EH (cell line): ENCODE data around the gene HBE1.
"Not testable (repeated sequence)": the region's sequence is repeated elsewhere in the genome, so short reads cannot be mapped to it uniquely, and the experiment has no call there.

Experiments used
- DNase-seq: peaks from one replicate; pipeline ENCODE4 v3.0.0-alpha.2; 2015; ENCODE audit warnings: low read depth

The HBE1 gene

GRCh38 chr11:5252919-5253265, 16.9 kb downstream of the HBE1 start:
- DNase-seq, result no peak

GRCh38 chr11:5252192-5252918, 17.4 kb downstream of the HBE1 start:
- DNase-seq, result no peak

- no peak for DNase-seq
Observed at GRCh38 chr11:5251746-5252145, 18.0 kb downstream of the HBE1 start.

- DNase-seq, result no peak
Observed at GRCh38 chr11:5250543-5251204, 19.1 kb downstream of the HBE1 start.

GRCh38 chr11:5249807-5250396, 19.8 kb downstream of the HBE1 start, which contains the start of gene HBG1:
TSS of gene HBG1 (minus strand) at chr11:5249857. CDS start at chr11:5249804, 53 bp downstream.
- not testable (repeated sequence) for DNase-seq

- DNase-seq, result not testable (repeated sequence)
Observed at GRCh38 chr11:5248498-5248897, 21.2 kb downstream of the HBE1 start.

- no peak for DNase-seq
Observed at GRCh38 chr11:5247472-5248192, 22.1 kb downstream of the HBE1 start.

GRCh38 chr11:5246772-5247471, 22.8 kb downstream of the HBE1 start:
- no peak for DNase-seq

- DNase-seq, result no peak
Observed at GRCh38 chr11:5245155-5245554, 24.6 kb downstream of the HBE1 start.

GRCh38 chr11:5243816-5244180, 25.9 kb downstream of the HBE1 start:
- no peak for DNase-seq

GRCh38 chr11:5242933-5243815, 26.6 kb downstream of the HBE1 start:
- DNase-seq, result no peak

- DNase-seq, result no peak
Observed at GRCh38 chr11:5242208-5242607, 27.5 kb downstream of the HBE1 start.

GRCh38 chr11:5241458-5241857, 28.3 kb downstream of the HBE1 start:
- no peak for DNase-seq

- no peak for DNase-seq
Observed at GRCh38 chr11:5240458-5240857, 29.3 kb downstream of the HBE1 start.

GRCh38 chr11:5240056-5240455, 29.7 kb downstream of the HBE1 start:
- DNase-seq, result no peak

- no peak for DNase-seq
Observed at GRCh38 chr11:5239046-5239445, 30.7 kb downstream of the HBE1 start.

GRCh38 chr11:5238486-5238885, 31.3 kb downstream of the HBE1 start:
- DNase-seq, result no peak

- DNase-seq, result no peak
Observed at GRCh38 chr11:5237420-5237819, 32.3 kb downstream of the HBE1 start.

- no peak for DNase-seq
Observed at GRCh38 chr11:5235364-5236095, 34.2 kb downstream of the HBE1 start.

- DNase-seq, result peak; percentile 61
Observed at GRCh38 chr11:5234381-5234834, 35.3 kb downstream of the HBE1 start, which contains the start of gene HBD. TSS of gene HBD (minus strand) at chr11:5234483. CDS start at chr11:5234433, 50 bp downstream.
